Body of pancreas (tissue), 4 donors: ENCODE measurements around the gene PTPRM. TPM values are rescaled to one million over a fixed set of nuclear protein-coding genes. Genes with fewer than 3 reads are reported as not detected.

ENCODE experiments used
- ATAC-seq: fragments of 150-250 bp; one replicate; pipeline ENCODE4 v1.9.1; 2016
- DNase-seq, 4 donors: peaks; one replicate each; pipeline ENCODE4 v3.0.0-alpha.2; 2019
- H3K27ac ChIP-seq, 4 donors: fragments of 200-600 bp; sonication (generic); 1 replicate in 3 of 4; 2 replicates in 1 of 4; pipeline versions ENCODE4 v1.5.1 to v1.6.1; 2016 to 2019; ENCODE audit warnings: mild to moderate bottlenecking in 1 of 4, mixed read lengths in 1 of 4, moderate library complexity in 1 of 4
- H3K27me3 ChIP-seq, 2 donors: fragments of 200-600 bp; sonication (generic); one replicate each; pipeline ENCODE4 v1.6.0; 2016; ENCODE audit warnings: mild to moderate bottlenecking in 1 of 2
- H3K36me3 ChIP-seq, 2 donors: fragments of 200-600 bp; sonication (generic); replicated peaks in 1 of 2; 2 replicates each; pipeline ENCODE4 v1.5.1; 2016; ENCODE audit warnings: low read depth in 2 of 2; ENCODE audit not compliant: insufficient read depth in 1 of 2
- H3K4me1 ChIP-seq: fragments of 200-600 bp; sonication (generic); one replicate; pipeline ENCODE4 v1.6.0; 2016
- H3K4me3 ChIP-seq, 2 donors: fragments of 200-600 bp; sonication (generic); 1 replicate in 1 of 2; 2 replicates in 1 of 2; pipeline ENCODE4 v1.5.1; 2016 to 2019
- H3K9me3 ChIP-seq, 3 donors: fragments of 200-600 bp; sonication (generic); 1 replicate in 2 of 3; 2 replicates in 1 of 3; pipeline ENCODE4 v1.5.1; 2016
- POLR2A ChIP-seq, 3 donors: fragments of 450-650 bp; IDR thresholded peaks; one replicate each; pipeline ENCODE4 v1.6.1; 2016; ENCODE audit warnings: antibody characterized with exemption in 3 of 3, mild to moderate bottlenecking in 2 of 3
- WGBS, 2 donors: methylation state at CpG; one replicate each; pipeline ENCODE4 v1.1.5; 2017; 5-methylcytosine and 5-hydroxymethylcytosine counted together
- intact Hi-C: fragments of 100-400 bp; cut with DNase I; formaldehyde crosslinking; loops from one replicate; pipeline ENCODE4 v1.15.1; 2023
- total RNA-seq, 2 donors: library from RNA; depleted of rRNA; stranded (reverse); fragments of >200 nt; gene quantifications; one replicate each; pipeline ENCODE4 v1.1.0, GENCODE V29; 2016
- TF ChIP-seq, protein P1 (sequence below), 7 experiments: fragments of 450-650 bp in 4 of 7; fragments of 200-600 bp in 3 of 7; sonication (generic) in 3 of 7; IDR thresholded peaks; one replicate each; pipeline ENCODE4 v1.5.1; 2016 to 2019; ENCODE audit warnings: antibody characterized with exemption in 7 of 7

The PTPRM gene
- total RNA-seq, 2 donors from 2014 or later: 38.2 to 48.0 TPM

DNA sequence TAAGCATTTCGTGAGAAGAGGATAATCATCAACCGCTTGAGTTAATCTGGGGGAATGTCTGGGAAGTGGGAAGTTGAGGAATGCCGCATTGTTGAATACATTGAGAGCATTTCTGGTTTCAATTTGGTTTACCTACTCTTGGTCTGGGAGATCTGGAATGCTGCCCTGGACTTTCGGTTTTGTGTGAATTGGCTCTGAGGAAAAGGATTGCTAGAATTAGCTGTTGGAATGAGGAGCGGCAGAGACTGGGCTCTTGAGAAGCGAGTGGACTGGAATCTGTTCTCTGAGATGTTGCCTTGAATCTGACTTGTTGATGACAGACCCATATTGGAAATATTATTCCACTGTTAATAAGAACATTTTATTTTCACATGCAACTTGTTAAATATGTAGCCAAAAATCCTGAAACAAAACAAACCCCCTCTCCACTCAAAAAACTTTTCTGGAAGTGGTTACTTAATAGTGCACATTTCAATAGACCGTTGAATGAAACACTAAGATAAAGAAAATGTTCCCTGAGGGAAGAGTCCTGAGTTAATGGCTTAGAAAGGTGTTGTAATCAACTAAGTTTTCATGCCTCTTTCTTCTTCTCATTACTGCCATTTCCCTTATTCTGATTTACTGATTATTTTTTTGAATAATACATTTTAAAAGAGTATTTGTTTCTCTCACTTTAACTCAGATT, 50.8 kb downstream of the PTPRM start:
- Histone ChIP-seq H3K9me3 (no peaks in the 10 kb centered on the region), H3K36me3 (no peaks in the 10 kb centered on the region), H3K27ac (peak overlapping the region in 2 of 4 donors; percentile 50 to 54), H3K27me3 (no peaks in the 10 kb centered on the region), H3K4me1 (peaks cover 30% of the 10 kb centered on the region), H3K4me3 (no peak overlapping the region)
- TF ChIP-seq, protein P1, sequence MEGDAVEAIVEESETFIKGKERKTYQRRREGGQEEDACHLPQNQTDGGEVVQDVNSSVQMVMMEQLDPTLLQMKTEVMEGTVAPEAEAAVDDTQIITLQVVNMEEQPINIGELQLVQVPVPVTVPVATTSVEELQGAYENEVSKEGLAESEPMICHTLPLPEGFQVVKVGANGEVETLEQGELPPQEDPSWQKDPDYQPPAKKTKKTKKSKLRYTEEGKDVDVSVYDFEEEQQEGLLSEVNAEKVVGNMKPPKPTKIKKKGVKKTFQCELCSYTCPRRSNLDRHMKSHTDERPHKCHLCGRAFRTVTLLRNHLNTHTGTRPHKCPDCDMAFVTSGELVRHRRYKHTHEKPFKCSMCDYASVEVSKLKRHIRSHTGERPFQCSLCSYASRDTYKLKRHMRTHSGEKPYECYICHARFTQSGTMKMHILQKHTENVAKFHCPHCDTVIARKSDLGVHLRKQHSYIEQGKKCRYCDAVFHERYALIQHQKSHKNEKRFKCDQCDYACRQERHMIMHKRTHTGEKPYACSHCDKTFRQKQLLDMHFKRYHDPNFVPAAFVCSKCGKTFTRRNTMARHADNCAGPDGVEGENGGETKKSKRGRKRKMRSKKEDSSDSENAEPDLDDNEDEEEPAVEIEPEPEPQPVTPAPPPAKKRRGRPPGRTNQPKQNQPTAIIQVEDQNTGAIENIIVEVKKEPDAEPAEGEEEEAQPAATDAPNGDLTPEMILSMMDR (IDR thresholded peaks at IDR 0.05): no peak
- TF ChIP-seq POLR2A (IDR thresholded peaks at IDR 0.05): no peak
- WGBS, 2 donors: 38 to 52% methylated on average over 7 of the region's 7 CpGs
- peak; percentile 64 for ATAC-seq
- peak; percentile 30 to 52 (median 48) for DNase-seq
- intact Hi-C loops: no loop called here

DNA sequence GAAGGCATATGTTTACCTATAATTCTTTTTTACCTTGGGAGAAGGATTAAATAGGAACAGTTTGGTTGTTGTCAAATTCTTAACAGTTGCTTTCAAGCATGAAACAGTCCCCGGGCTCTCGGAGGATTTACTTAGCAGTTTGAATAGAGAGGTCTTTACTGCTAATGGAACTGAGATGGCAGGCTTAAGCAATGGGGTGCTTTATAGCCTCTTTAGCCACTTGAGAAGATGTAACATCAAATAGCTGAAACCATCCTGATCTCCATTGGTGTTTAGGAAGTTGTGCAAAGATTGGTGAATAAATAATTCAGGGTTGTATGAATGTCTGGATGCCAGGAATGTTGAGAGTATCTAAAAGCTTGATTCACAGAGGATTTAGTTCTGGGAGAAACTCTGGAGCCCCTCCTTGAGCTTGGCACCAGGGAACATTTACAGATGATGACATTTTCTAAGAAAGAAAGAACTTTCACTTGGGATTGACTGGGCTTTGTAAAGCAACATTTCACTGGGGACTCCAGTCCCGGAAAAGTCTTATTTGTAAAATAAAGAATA, 51.9 kb downstream of the PTPRM start:
- intact Hi-C loops: no loop called here
- no peak for ATAC-seq
- Histone ChIP-seq H3K36me3 (no peaks in the 10 kb centered on the region), H3K27me3 (no peaks in the 10 kb centered on the region), H3K27ac (no peak overlapping the region), H3K4me3 (no peak overlapping the region), H3K4me1 (peaks cover 22% of the 10 kb centered on the region), H3K9me3 (no peaks in the 10 kb centered on the region)
- TF ChIP-seq, protein P1 (IDR thresholded peaks at IDR 0.05): no peak
- TF ChIP-seq POLR2A (IDR thresholded peaks at IDR 0.05): no peak
- 80 to 85% methylated on average over 3 of the region's 3 CpGs for WGBS, 2 donors
- DNase-seq: no peak

DNA sequence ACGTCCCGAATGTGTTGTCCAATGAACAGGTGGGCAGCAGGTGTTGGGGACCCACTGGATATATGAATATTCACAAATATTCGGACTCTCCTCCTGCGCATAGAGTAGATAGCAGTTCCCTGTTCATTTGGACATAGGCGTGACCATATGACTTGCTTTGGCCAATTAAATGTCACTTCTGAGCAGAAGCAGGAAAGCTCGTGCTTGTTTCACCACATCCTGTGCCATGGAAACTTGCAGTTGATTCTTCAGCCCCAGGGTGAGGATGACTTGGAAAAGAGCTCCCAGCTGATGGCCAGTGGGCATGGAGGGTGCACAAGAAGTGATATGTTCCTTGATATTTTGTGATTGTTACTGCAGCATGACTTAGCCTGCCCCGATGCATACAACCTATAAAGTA, 52.6 kb downstream of the PTPRM start:
- intact Hi-C loops: no loop called here

DNA sequence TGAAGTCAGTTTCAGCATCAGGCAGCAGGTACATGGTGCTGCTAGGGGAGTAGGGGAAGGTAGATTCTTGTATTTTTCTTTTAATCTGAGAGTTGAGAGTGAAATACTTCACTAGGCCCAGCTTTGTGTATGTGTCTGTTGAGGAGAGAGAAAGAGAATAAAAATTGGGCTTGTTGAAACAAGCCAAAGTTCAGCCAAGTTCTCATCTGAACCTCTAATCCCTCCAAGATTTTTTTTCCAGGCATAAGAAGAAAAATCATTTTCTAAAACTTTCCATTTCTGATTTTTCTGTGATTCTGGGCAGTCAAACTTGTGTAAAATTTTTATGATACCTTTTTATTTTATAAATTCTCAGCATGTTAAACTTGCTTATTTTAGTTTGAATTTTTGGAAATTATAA, 55.6 kb downstream of the PTPRM start:
- intact Hi-C loops: no loop called here
- DNase-seq: no peak
- Histone ChIP-seq H3K27ac (no peak overlapping the region), H3K36me3 (no peaks in the 10 kb centered on the region), H3K27me3 (no peaks in the 10 kb centered on the region), H3K4me1 (peaks cover 22% of the 10 kb centered on the region), H3K4me3 (no peak overlapping the region), H3K9me3 (no peaks in the 10 kb centered on the region)
- no peak for ATAC-seq
- TF ChIP-seq POLR2A (IDR thresholded peaks at IDR 0.05): no peak
- TF ChIP-seq, protein P1 (IDR thresholded peaks at IDR 0.05): no peak

More for the DNA sequence above, 52.6 kb downstream of the PTPRM start:
- Histone ChIP-seq H3K27ac (no peak overlapping the region), H3K27me3 (no peaks in the 10 kb centered on the region), H3K4me3 (no peak overlapping the region), H3K4me1 (peaks cover 15% of the 10 kb centered on the region), H3K9me3 (no peaks in the 10 kb centered on the region), H3K36me3 (no peaks in the 10 kb centered on the region)
- TF ChIP-seq POLR2A (IDR thresholded peaks at IDR 0.05): no peak
- TF ChIP-seq, protein P1 (IDR thresholded peaks at IDR 0.05): no peak
- ATAC-seq (no peak), DNase-seq (no peak)
- 84 to 86% methylated on average over 7 of the region's 7 CpGs for WGBS, 2 donors

DNA sequence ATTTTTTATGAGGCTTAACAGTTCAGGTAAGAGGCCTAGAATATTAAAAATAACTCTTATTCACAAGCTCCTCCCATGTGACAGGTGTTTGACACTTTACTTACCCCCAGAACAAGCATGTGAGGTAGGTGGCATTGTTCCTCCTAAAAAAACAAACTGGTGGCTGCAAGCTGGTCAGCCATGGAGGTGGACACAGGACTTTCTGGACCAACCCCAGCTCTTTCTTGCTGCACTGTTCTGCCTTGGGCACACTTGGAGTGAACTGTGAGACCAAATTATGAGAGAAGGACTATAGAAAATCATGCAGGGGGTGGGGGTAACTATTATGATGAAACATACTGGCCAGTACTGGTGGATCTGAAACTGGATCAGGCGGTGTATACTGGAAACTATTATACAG, 56.6 kb downstream of the PTPRM start:
- TF ChIP-seq POLR2A (IDR thresholded peaks at IDR 0.05): no peak
- TF ChIP-seq, protein P1 (IDR thresholded peaks at IDR 0.05): no peak
- ATAC-seq (no peak), DNase-seq (no peak)
- Histone ChIP-seq H3K27ac (no peak overlapping the region), H3K27me3 (no peaks in the 10 kb centered on the region), H3K36me3 (no peaks in the 10 kb centered on the region), H3K4me3 (no peak overlapping the region), H3K4me1 (peaks cover 18% of the 10 kb centered on the region), H3K9me3 (no peaks in the 10 kb centered on the region)
- intact Hi-C loops: no loop called here
- 84 to 85% methylated on average over 1 of the region's 1 CpG for WGBS, 2 donors
